G401 (cell line): ENCODE data around the gene IKZF3. TPM values are rescaled to one million over a fixed set of nuclear protein-coding genes. Genes with fewer than 3 reads are reported as not detected.
"Not testable (repeated sequence)": the region's sequence is repeated elsewhere in the genome, so short reads cannot be mapped to it uniquely, and the experiment has no call there.

Experiments
- DNase-seq: peaks from one replicate; pipeline ENCODE4 v3.0.0-alpha.2; 2015; ENCODE audit warnings: low spot score
- in situ Hi-C: cut with HindIII; loops from 2 replicates; pipeline ENCODE4 v1.10.0; 2016; ENCODE audit warnings: low sequenced_read_pairs, mixed read lengths
- total RNA-seq: library from RNA; depleted of rRNA; stranded (reverse); fragments of >200 nt; shearing (Covaris generic); gene quantifications from 2 replicates; pipeline ENCODE4 v1.2.3, GENCODE V29; 2014

IKZF3 gene
- total RNA-seq, 1 experiment from 2014 or later: not detected

GRCh38 chr17:39863244-39863917 lies 731 bp downstream of the IKZF3 start:
- in situ Hi-C loops: no loop called here
- no peak for DNase-seq

- no peak for DNase-seq
- in situ Hi-C loops: no loop called here
Observed at GRCh38 chr17:39861235-39861634, 2.9 kb downstream of the IKZF3 start.

DNA sequence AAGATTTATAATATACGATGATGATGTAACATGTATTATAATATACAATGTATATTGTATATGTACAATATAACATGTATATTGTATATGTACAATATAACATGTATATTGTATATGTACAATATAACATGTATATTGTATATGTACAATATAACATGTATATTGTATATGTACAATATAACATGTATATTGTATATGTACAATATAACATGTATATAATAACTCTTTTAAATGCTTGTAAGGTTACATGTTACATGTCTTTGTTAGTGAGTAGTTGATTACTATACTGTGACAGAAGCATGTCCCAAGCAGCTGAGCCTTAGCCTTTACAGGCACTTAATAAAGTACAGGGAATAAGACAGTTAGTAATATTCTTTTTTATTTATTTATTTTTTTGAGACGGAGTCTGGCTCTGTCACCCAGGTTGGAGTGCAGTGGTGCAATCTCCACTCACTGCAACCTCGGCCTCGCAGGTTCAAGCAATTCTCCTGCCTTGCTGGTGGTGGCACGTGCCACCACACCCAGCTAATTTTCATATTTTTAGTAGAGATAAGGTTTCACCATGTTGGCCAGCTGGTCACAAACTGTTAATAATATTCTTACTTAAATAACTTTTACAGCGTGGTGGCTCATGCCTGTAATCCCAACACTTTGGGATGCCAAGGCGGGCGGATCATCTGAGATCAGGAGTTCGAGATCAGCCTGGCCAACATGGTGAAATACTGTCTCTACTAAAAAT lies 8.0 kb downstream of the IKZF3 start:
- DNase-seq, in situ Hi-C loops: not testable (repeated sequence)

DNA sequence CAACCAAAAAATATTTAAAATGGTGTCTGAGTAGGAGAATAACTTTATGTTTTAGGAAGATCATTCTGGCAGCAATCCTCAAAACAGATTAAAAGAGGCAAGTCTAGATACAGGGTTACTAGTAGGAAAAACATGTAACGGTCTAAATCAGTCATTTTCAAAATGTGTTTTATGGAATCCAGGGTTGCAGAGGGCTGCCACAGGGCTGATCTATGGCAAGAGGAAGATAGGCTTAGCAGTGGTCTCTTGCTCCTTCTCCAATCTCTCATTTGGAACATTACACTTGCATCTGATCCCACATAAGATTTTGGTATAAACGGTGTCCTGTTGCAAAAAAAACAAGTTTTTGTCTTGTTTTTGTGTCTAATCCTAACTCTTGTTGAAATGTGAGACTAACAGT lies 9.2 kb downstream of the IKZF3 start:
- no peak for DNase-seq
- in situ Hi-C loops: no loop called here

GRCh38 chr17:39852239-39852638 lies 11.9 kb downstream of the IKZF3 start:
- in situ Hi-C loops: no loop called here
- no peak for DNase-seq

- DNase-seq, in situ Hi-C loops: not testable (repeated sequence)
Observed at GRCh38 chr17:39850186-39850585, 13.9 kb downstream of the IKZF3 start.

DNA sequence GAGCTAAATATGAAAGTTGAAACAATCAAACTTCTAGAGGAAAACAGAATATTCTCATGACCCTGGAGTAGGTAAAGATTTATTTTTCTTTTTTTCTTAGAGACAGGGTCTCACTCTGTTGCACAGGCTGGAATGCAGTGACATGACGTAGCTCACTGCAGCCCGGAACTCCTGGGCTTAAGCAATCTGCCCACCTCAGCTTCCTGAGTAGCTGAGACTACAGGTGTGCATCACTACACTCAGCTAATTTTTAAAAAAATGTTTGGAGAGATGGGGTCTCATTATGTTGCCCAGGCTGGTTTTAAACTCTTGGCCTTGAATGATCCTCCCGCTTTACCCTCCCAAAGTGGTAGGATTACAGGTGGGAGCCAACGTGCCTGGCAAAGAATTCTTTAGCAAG lies 15.5 kb downstream of the IKZF3 start:
- in situ Hi-C loops: no loop called here
- no peak for DNase-seq

DNA sequence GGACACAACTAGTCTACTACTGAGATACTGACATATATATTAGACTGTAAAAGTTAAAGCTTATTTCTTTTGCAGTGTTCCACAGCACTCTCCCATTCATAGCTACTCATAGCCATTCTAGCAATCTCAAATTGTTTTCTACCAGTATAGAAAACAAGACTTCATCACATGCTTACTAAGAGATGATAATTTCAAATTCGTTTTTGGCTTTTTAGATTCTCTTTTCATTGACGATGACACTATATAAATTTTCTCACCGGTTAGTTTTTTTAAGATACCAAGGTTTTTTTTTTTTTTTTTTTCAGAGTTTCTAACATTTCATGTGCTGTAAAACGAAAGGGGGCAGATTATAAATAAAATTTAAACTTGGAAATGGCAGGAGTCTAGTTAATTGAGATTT lies 17.9 kb downstream of the IKZF3 start:
- DNase-seq: no peak
- in situ Hi-C loops: no loop called here

DNA sequence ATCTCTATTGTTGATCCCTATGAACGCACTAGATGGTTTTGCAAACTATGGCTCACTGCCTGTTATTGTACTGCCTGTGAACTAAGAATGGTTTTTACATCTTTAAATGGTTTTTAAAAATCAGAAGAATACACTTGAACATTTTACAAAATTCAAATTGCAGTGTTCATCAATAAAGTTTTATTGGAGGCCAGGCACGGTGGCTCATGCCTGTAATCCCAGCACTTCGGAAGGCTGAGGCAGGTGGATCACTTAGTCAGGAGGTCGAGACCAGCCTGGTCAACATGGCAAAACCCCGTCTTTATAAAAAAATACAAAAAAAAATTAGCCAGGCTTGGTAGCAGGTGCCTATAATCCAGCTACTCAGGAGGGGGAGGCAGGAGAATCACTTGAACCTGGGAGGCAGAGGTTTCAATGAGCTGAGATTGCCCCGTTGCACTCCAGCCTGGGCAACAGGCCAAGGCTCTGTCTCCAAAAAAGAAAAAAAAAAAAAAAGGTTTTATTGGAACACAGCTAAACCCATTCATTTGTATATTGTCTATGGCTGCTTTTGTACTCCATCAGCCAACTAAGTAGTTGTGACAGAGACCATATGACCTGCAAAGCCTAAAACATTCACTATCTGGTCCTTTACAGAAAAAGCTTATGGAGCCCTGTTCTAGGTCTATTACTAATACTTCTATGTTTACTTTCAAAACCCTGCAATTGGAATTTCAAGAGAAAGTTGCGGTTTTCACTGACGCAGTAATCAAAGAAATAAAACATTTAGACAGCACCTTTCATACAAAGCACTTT lies 18.9 kb downstream of the IKZF3 start:
- no peak for DNase-seq
- in situ Hi-C loops: no loop called here

- DNase-seq: no peak
- in situ Hi-C loops: no loop called here
Observed at GRCh38 chr17:39841134-39841683, 22.9 kb downstream of the IKZF3 start.

DNA sequence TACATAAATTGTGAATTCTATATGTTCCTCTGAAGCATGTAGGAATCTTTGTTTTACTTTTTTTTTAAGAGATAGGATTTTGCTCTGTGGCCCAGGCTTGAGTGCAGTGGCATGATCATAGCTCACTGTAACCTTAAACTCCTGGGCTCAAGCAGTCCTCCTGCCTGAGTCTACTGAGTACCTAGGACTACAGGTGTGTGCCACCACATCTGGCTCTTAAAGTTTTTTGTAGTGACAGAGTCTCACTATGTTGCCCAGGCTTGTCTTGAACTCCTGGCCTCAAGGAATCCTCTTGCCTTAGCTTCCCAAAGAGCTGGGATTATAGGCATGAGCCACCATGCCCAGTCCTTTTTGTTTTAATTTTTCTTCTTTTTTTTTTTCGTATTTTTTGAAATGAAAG lies 25.3 kb downstream of the IKZF3 start:
- in situ Hi-C loops: no loop called here
- no peak for DNase-seq

DNA sequence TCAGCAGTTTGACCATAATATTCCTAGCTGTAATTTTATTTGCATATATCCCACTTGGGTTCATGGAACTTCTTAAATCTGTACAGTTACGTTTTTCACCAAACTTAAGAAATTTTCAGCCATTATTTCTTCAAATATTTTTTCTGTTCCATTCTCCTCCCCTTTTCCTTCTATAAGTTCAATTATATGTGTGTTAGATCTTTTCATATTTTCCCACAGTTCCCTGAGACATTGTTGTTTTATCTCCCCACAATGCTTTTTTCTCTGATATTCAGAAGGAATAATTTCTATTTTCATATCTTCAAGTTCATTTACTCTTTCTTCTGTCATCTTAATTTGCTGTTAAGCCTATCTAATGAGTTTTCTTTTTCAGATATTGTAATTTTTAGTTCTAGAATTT lies 26.1 kb downstream of the IKZF3 start:
- DNase-seq: no peak
- in situ Hi-C loops: no loop called here

DNA sequence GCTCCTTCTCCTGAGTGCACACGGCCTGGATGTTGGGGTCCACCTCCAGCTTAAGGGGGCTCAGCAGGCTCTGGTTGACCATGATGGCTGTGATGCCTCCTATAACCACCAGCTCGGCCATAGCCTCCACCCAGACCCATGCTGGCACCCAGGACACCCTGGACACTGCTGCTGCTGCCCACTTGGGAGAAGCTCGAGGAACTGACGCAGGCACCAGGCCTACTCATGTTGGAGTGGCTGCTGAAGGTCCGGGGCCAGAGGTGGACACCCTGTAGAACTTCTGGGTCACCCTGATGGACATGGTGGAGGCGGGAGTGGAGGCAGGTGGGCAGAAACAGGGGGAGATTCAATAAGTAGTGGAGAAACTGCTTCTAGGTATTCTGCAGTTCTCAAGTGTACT lies 28.0 kb downstream of the IKZF3 start:
- DNase-seq: no peak
- in situ Hi-C loops: no loop called here

DNA sequence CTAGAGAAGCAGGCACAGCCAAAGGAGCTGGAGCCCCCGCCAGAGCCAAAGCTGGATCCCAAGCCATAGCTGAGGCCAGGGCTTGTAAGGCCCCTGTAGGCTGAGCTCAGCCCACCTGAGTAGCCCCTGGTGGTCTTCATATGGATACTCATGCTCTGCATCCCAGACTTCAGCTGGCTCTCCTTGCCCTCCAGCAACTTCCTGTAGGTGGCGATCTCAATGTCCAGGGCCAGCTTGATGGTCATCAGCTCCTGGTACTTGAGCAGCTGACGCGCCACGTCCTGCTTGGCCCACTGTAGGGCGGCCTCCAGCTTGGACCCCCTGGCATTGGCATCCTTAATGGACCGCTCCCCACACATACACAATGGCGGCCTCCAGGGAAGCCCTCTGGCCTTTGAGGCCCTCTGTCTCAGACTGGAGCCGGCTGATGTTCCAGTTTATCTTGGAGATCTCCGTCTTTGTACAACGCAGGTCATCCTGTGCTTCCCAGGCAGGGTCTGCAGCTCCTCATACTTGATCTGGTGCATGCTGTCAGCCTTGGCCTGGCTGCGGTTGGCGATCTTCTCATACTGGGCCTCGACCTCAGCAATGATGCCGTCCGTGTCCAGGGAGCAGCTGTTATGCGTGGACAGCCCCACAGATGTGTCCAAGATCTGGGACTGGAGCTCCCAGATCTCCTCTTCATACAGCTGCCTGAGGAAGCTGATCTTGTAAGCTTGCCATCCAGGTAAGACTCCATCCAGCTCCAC lies 28.9 kb downstream of the IKZF3 start:
- DNase-seq: no peak
- in situ Hi-C loops: no loop called here

DNA sequence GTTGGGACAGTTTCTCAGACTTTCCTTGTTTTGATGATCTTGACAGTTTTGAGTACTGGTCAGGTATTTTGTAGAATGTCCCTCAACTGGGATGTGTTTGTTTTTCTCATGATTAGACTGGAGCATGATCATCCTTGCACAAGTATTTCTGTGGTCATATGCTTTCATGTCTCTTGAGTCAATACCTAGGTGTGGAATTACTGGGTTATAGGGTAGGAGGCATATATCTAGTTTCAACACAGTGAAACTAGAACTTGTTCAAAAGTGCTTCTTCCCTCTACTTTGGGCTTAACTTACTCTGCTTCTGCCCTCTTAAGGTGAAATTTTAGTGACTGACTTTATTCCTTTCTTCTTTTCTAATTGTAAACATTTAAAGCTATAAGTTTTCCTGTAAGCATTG lies 30.1 kb downstream of the IKZF3 start:
- in situ Hi-C loops: no loop called here
- no peak for DNase-seq

DNA sequence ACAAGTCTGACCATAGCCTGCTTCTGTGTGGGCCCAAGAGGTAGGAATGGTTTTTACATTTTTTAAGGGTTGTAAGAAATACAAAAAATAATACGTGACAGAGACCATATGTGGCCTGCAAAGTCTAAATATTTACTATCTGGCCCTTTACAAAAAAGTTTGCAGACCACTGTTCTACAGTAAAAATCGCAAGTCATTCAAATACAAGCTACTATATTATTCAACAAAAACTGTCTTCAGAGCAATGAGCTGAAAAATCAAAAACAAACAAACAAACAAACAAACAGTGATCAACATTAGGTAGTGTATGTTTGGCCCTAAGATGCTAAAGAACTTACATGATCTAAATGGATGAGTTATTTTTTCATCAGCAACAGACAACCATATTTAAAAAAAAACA lies 32.5 kb downstream of the IKZF3 start:
- in situ Hi-C loops: no loop called here
- DNase-seq: no peak

GRCh38 chr17:39828443-39828842 lies 35.7 kb downstream of the IKZF3 start:
- in situ Hi-C loops: no loop called here
- no peak for DNase-seq

DNA sequence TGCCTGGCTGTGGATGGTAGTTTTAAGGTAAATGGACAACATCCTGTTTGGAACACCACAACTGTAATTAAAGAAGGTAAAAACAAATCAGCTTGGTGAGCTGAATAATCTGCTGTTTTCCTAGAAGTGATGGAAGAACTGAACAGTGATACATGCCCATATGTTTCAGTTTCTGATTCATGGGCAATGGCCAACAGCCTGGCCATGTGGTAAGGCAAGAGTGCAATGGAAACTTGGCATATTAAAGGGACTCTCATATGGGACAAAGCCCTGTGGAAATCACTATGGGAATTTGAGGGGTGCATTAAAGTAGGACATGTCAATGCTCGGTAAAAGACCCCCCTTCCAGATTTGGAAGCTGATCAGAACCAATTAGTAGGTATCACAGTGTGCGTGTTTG lies 37.8 kb downstream of the IKZF3 start:
- in situ Hi-C loops: no loop called here
- no peak for DNase-seq

- DNase-seq: no peak
- in situ Hi-C loops: no loop called here
Observed at GRCh38 chr17:39823407-39824054, 40.6 kb downstream of the IKZF3 start.
